Stimulated activated CD4-positive, alpha-beta T cell treated with anti-CD3 and anti-CD28 coated beads, Interleukin-1b, Interleukin-23, amount 100 ng/mL, for 24 hours (primary cell): ENCODE results near the gene UTF1.

Experiments used
- DNase-seq, 4 experiments: peaks; one replicate each; pipeline ENCODE4 v3.0.0-alpha.2; 2020; ENCODE audit warnings: low read depth in 4 of 4, low spot score in 1 of 4

The UTF1 gene

DNA sequence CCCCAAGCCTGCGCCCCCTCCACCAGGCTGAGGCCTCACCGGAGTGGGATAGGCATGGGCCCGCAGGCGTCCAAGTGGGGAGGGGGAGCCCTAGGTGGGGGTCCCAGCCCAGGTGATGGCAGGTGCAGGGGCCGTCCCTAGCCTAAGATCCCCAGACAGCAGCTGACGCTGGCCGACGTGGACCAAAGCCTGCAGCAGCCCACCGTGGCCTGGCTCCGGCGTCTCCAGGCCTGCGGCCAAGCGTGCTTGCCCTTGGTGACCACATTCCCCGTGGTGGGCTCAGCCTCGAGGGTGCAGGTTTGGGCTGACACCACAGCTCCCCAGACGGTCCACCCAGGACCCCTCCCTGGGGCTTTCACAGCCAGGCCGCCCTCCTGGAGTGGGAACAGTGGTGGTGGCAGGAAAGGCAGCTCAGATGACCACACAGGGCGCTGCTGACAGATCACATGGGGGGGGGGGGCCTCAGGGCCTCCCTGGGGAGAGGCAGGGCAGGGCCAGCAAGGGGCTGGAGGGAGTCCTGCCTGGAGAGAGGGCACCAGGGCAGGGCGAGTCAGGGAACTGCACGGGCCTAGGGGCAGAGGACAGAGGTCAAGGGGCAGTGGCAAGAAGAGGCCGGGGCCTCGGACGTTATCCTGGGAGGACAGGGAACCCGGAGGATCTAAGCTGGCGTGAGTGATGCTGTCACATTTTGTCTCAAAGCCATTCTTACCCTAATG, 47.4 kb downstream of the UTF1 start:
- no peak for DNase-seq

DNA sequence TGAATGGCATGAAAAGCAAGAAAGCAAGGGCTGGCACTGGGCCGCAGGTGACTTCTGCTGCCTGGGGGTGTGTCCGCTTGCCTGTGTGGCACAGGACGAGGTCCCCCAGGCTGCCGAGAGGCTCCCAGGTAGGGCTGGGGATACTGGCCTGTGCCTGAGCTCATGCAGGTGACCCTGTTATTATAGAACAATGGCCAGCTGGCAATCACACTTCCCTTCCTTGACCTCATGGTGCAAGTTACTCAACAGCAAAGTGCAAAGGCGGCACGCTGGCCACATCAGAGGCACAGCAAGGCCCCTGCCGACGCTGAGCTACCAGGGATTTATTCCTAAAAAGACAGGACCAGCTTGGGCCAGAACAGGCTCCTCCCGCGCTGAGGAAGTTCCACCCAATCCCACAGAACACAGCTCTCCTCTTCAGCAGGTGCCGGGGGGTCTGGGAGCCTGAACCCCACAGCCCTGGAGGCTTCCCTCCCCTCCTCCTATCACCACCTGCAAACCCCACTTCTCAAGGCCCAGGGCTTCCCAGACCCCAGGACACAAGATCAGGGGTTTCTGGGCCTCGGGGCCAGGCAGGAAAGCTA, 48.1 kb downstream of the UTF1 start:
- no peak for DNase-seq

DNA sequence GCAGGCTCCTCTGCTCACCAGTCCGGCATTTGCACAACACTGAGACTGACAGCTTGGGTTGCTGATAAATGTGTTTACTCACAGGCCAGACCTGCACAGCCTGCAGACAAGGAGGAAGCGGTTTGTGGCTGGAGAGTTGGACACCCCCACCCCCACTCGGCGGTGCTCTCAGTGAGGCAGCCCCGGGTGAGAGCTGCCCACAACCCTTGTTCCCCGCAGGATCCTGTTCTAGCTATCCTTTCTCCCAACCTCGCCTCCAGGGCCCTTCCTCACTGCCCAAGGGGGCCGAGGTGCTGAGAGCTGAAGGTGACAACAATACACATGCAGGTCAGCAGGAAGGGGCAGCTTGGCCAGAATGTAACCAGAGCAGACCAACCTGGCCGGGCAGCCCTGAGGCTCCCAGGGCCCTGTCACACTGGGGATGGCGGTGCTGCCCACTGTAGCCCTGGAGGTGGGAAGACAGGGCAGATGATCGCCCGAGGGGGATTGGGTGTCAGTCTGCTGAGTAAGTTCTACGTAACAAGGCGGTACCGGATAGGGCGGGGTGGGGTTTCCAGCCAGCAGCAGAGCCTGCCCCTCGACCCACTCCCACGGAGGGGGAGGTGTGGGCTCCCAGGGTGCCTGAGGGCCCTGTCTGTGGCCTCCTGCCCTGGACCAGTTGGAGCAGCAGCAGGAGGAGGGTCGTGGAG, 48.7 kb downstream of the UTF1 start:
- DNase-seq = no peak

GRCh38 chr10:133279326-133280226, 49.6 kb downstream of the UTF1 start:
- no peak for DNase-seq

DNA sequence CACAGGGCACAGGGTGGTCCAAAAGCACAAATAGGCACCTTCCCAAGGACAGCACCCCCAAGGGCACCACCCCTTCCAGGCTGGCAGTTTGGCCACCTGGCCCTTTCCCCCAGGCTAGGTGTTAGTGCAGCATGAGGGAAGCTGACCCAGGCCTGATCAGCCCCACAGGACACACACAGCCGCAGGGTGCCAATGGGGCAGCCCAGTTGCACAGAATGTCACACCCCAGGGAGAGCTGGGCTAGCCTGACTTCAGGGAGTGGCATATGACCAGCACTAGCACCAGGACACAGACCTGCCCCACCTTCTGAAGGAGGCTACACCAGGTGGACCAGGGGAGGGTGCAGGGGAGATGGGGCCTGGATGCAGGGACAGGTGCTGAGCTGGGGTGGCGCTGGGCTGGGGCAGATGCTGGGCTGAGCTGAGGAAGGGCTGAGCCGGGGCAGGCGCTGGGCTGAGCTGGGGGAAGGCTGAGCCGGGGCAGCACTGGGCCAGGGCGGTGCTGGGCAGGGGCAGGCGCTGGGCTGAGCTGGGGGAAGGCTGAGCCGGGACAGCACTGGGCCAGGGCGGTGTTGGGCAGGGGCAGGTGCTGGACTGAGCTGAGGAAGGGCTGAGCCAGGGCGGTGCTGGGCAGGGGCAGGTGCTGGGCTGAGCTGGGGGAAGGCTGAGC, 50.5 kb downstream of the UTF1 start:
- DNase-seq = no peak

GRCh38 chr10:133281084-133281483, 51.1 kb downstream of the UTF1 start:
- no peak for DNase-seq
